GM12892 (cell line): ENCODE data around the gene COQ5.

Experiments
- DNase-seq: peaks from one replicate; pipeline ENCODE4 v3.0.0; 2011; ENCODE audit not compliant: insufficient read length
- FAIRE-seq: peaks from 2 replicates; lab custom pipeline; 2011; peaks lifted over from hg19 to GRCh38; lab: Jason Lieb, UNC
- POLR2A ChIP-seq: IDR thresholded peaks from 2 replicates; pipeline ENCODE4 v1.6.1; 2011; ENCODE audit warnings: low read depth, low read length, control low read depth
- POLR2AphosphoS5 ChIP-seq: IDR thresholded peaks from 2 replicates; pipeline ENCODE4 v1.6.1; 2011; ENCODE audit warnings: low read depth, low read length, control low read depth
- TAF1 ChIP-seq: IDR thresholded peaks from 2 replicates; pipeline ENCODE4 v1.6.1; 2011; ENCODE audit warnings: low read depth, mild to moderate bottlenecking, control low read depth, low read length, borderline replicate concordance

The COQ5 gene

DNA sequence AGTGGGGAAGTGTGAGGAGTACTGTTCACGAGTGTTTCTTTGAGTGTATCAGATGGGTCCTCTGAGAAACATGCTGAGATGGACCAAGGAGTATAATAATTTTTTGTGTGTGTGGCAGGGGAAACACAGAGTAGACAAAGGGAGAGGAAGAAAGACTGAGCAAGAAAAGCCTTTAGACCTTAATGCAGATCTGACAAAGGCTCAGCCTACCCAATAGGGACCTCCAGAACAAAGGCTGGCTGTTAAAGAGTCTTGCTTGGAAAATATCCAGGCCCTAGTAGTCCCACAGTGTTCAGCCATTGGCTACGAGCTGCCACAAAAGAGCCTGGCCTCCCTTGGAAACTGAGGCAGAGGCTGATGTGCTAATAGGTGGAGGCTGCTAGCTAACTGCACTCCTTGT is 13.5 kb downstream of the COQ5 start:
- FAIRE-seq = no peak
- DNase-seq = no peak
- TF ChIP-seq POLR2A (no peak), POLR2AphosphoS5 (no peak), TAF1 (no peak)

DNA sequence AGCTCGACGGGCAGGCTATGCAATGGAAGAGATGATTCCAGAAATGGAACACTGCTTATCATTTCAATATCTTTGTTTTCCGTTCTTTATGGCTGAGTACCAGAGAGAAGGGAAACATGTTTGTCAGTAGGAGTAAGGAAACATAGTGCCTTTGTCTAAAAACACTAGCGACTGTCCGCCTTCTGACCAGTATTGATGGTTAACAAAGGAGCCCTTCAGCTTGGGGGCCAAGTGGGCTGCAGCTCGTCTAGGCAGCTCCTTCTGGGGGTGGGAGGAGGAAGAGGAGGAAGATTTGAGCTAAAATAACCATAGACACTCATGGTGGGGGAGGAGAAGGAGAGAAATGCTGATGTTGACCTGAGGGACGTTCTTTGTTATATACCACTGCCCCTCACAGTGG is 15.0 kb downstream of the COQ5 start:
- no peak for FAIRE-seq
- TF ChIP-seq POLR2AphosphoS5 (no peak), TAF1 (no peak), POLR2A (no peak)

DNA sequence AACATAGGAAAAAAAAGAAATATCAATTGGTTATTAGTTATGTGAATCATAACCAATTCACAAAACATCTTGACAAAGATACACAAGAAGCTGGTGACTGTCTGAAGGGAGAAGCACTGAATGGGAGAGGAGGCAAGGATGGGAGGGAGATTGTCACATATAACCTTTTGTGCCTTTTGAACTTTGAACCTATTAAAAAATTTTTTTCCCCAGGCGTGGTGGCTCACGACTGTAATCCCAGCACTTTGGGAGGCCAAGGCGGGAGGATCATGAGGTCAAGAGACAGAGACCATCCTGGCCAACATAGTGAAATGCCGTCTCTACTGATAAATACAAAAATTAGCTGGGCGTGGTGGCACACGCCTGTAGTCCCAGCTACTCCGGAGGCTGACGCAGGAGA is 20.4 kb downstream of the COQ5 start:
- DNase-seq (no peak), FAIRE-seq (no peak)
- TF ChIP-seq POLR2AphosphoS5 (no peak), POLR2A (no peak), TAF1 (no peak)

More for the DNA sequence above, 15.0 kb downstream of the COQ5 start:
- no peak for DNase-seq

DNA sequence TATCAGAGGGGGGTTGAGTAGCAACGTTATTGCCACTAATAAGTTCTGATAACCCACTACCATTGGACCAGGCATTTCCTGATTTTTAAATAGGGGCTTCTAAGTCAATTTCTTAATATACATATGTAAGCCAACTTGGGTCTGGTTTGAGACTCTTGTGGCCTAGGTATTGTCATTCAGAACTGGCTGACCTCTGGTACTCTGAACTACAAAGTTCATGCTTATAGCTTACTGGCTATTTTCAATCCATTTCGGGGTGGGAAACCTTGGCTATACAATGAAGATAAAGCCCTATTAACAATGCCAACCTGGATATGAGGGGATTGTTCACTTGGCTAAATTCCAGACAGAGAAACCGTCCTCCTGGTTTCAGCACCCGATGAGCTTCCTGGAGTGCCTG is 24.4 kb downstream of the COQ5 start:
- no peak for TF ChIP-seq POLR2AphosphoS5
- TF ChIP-seq TAF1 = no peak
- no peak for TF ChIP-seq POLR2A
- FAIRE-seq (no peak), DNase-seq (no peak)

DNA sequence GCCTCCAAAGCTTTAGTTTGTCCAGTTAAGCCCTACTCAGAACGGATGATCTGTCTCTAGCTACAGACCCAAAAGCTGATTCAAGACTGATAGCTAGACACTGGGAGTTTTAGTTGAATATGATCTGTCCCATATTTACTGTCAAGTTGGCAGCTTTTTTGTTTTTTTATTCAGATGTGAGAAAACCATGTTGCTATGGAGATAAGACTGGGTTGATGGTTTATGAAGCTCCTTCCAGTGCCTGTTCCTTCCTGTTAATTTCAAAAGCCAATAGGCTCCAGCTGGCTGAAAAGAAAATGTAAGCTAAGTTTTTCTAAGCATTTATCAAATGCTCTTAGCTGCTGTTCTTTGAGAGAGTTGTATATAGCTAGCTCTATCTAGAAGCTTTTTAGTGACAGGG is 28.4 kb downstream of the COQ5 start:
- TF ChIP-seq TAF1 (no peak), POLR2A (no peak)

DNA sequence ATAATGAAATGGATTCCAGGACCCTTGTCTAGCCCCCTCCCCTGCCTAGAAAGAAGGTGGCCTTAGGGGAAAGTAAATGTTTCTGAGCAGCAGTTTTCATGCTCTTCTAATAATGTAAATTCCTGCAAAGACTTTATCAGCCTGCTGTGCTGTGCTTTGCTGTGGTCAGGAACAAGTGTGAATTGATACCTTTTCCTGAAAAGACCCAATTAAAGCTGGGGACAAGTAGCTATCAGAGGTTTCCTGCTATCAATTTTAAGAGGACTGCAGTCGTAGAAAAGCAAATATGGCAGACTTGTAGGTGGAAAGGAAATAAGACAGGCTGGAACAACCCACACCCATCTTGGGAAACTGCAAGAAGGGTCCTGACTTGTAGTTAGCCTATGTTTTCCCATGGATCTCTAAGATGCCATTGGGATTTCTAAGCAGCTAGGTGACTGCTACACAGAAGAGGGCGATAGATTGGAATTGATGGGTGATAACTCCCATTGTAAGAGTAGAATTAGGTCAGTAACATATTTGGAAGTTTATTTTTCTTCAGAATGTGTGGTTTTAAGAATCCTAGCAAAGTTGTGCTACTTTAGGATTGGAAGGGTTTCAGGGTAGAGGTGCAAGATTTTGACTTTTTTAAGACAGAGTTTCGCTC is 30.0 kb downstream of the COQ5 start:
- TF ChIP-seq POLR2A (no peak), TAF1 (no peak)
- DNase-seq (no peak), FAIRE-seq (no peak)

More for the DNA sequence above, 28.4 kb downstream of the COQ5 start:
- FAIRE-seq = no peak
- DNase-seq = no peak

DNA sequence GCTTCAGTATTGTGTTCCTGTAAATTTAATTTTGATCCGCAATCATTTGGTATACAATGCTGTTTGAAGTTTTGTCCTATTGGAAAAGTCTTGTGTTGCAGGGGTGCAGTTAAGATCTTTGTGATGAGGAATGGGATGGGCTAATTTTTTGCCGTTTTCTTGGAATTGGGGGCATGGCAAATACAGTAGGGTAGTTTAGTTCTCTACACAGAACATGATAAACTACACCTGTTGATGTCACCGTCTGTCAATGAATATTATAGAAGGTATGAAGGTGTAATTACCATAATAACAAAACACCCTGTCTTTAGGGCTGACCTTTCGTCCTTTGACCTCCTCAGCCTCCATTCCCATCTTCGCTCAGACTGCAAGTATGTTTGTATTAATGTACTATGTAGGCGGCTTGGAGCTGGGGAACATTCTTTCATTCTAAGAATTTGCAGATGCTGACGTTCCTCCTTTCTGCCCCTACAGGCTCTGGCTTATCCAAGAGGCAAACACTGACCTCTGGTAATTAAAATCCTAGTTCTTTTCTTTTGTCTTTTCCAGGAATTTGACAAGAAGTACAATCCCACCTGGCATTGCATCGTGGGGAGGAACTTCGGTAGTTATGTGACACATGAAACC is 31.3 kb downstream of the COQ5 start:
- TF ChIP-seq TAF1 (no peak), POLR2A (no peak), POLR2AphosphoS5 (no peak)
- FAIRE-seq (no peak), DNase-seq (no peak)

DNA sequence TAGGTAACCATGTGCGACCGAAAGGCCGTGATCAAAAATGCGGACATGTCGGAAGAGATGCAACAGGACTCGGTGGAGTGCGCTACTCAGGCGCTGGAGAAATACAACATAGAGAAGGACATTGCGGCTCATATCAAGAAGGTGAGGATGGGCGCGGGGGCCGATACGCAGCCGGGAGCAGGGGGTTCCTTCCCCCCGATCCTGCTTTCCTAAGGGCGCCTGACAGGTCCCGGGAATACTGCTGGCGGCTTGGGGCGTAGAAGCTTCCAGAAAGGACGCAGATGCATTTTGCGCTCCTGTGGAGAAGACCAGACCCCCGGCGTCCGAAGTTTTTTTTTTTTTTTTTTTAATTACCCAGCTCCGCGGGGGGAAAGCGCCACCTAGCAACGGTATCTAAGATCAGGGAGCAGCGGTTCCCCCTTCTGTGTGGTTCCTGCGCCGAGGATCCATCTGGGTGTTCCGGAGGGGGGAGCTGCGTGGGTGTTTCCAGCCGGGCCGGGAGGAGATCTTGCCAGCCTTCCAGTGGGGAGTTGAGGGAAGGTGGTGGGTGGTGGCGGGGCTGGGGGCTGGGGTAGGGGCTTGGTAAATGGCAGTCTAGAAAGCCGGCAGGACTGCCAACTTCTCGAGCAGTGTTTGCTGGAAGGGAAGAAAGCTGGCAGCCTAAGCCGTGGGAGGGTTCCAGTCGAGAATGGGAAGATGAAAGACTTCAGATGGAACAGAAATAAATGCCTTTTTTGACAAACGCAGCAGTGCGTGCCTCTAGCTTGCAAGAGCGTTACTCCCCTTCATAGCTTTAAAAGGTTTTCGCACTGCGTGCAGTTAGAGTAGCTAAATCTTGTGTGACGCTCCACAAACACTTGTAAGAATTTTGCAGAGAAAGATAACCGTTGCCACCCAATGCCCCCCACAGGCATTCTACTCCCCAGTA is 32.3 kb downstream of the COQ5 start:
- TF ChIP-seq TAF1 (no peak), POLR2A (no peak), POLR2AphosphoS5 (no peak)
- DNase-seq = peak; percentile 50
- FAIRE-seq = peak; percentile 62

DNA sequence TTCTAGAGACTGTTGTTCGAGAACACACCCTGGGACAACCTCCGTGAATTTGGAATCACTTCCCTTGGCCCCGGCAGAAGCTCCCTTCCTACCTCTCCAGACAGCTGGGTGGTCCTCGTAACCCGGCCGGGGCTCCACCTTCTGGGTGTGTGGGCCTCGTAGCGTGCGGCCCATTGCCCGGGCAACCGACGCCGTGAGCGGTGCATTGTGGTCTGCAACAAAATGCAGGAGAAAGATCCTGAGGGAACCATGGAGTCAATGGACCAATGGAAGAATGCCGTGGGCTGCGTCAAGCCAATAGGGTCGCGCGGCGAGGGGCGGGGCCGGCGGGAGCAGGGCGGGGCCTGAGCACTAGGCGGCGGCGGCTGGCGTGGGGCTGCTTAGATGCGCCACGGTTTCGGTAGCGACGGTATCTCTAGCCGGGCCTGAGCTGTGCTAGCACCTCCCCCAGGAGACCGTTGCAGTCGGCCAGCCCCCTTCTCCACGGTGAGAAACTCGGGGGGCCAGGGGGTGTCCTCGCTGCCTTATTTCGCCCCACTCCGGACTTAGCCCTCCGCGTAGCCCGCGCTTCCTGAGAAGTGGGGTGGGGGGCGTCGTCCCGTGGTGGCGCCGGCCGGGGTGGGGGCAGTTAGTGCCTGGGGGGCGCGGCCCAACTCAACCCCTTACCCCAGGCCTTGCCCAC is 33.1 kb downstream of the COQ5 start, which contains the start of gene DYNLL1:
Gene DYNLL1, plus strand, starts transcription at position 383 of the 682 bp plus-strand sequence. CDS start 309 bp downstream, outside the sequence.
- DNase-seq (peak; percentile 89), FAIRE-seq (peak; percentile 98)
- TF ChIP-seq POLR2A (peak; percentile 99), TAF1 (peak; percentile 82), POLR2AphosphoS5 (peak; percentile 96)

DNA sequence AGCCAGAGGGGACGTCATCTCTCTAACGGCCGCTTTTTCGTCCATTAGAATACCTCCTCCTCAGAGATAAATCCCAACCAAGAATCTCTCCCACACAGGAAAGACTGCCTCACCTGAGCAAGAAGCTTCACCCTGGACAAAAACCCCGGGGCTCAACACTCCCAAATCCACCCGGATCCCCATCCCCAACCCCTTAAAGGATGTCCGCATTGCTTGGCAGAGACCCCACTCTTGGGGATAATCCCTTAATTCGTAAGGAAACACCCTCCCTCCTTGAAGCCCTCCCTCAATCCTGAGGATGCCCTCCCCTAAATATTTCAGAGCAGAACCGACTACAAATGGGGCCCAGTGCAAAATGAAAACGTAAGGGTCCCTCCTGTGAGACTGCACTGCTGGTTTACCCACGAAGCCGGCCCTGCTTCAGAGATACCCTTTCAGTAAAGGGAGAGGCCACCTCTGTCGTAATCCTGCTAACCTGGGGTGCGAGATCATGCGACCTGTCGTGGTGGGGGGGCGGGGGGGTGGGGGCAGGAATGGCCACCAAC is 33.7 kb downstream of the COQ5 start:
- TF ChIP-seq TAF1 (no peak), POLR2A (no peak), POLR2AphosphoS5 (no peak)

DNA sequence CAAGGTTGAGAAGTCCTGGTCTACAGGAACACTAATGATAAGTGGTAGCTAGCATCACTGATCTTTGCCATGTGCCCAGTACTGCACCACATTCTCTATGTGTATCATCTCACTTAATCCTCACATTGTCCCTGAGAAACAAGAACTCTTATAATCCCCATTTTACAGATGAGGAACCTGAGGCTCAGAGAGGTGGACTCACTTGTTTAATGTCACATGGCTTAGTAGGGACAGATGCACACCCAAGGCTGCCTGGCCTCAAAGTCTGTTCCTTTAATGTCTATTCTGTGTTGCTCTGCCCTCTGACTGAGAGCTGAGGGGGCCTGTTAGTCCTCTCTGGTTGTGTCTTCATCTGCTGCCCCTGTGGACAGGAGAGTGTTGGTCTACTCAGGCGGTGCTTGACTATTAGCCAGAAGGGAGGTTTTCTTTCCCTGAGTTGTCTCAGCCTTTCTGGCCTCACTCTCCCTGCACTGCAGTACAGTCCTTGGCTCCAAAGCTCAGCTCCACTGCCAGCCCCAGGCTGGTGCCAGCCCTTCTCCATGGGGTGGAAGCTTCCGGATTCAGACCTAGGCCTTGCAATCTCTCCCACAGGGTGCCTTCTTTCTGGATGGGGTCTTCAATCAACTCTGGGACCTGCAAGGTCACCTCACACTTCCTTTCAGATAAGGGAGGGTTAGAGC is 38.0 kb downstream of the COQ5 start:
- FAIRE-seq (no peak), DNase-seq (no peak)
- TF ChIP-seq TAF1 (no peak), POLR2AphosphoS5 (no peak), POLR2A (no peak)

More for the DNA sequence above, 33.7 kb downstream of the COQ5 start:
- DNase-seq = no peak
- no peak for FAIRE-seq
